Measurements from ENCODE around the gene UCK2. TPM values are rescaled to one million over a fixed set of nuclear protein-coding genes. Genes with fewer than 3 reads are reported as not detected.

The UCK2 gene
- total RNA-seq, 2 donors from 2014 or later: 8.8 to 19.3 TPM

GRCh38 chr1:165853528-165854075, 26.2 kb downstream of the UCK2 start:
- no peaks in the 10 kb centered on the region for H3K36me3 ChIP-seq
- H3K9me3 ChIP-seq: no peaks in the 10 kb centered on the region
- peaks cover 0 to 49% of the 10 kb centered on the region in 2 donors for H3K4me1 ChIP-seq
- H3K27me3 ChIP-seq: no peaks in the 10 kb centered on the region
- DNase-seq (ENCODE audit: low spot score): no peak
- TF ChIP-seq CTCF (IDR thresholded peaks at IDR 0.05): no peak
- H3K4me3 ChIP-seq: no peak overlapping the region
- H3K27ac ChIP-seq: peak overlapping the region in 1 of 2 donors; percentile 12

- no peak for DNase-seq (ENCODE audit: low spot score)
- Histone ChIP-seq H3K27ac (peak overlapping the region in 1 of 2 donors; percentile 12), H3K4me3 (no peak overlapping the region), H3K9me3 (no peaks in the 10 kb centered on the region), H3K36me3 (no peaks in the 10 kb centered on the region), H3K27me3 (no peaks in the 10 kb centered on the region), H3K4me1 (peaks cover 0 to 47% of the 10 kb centered on the region in 2 donors)
- no peak for TF ChIP-seq CTCF (IDR thresholded peaks at IDR 0.05)
Measured at GRCh38 chr1:165854101-165854845, 26.9 kb downstream of the UCK2 start.

- TF ChIP-seq CTCF (IDR thresholded peaks at IDR 0.05): no peak
- Histone ChIP-seq H3K4me1 (peaks cover 0 to 42% of the 10 kb centered on the region in 2 donors), H3K27ac (no peak overlapping the region)
Measured at GRCh38 chr1:165855010-165855838, 27.8 kb downstream of the UCK2 start.

GRCh38 chr1:165856021-165856420, 28.6 kb downstream of the UCK2 start:
- DNase-seq (ENCODE audit: low spot score): no peak
- Histone ChIP-seq H3K4me1 (peaks cover 0 to 42% of the 10 kb centered on the region in 2 donors), H3K27ac (no peak overlapping the region), H3K27me3 (no peaks in the 10 kb centered on the region), H3K9me3 (no peaks in the 10 kb centered on the region), H3K36me3 (no peaks in the 10 kb centered on the region), H3K4me3 (no peak overlapping the region)
- TF ChIP-seq CTCF (IDR thresholded peaks at IDR 0.05): no peak

More at GRCh38 chr1:165855010-165855838, 27.8 kb downstream of the UCK2 start:
- no peaks in the 10 kb centered on the region for H3K27me3 ChIP-seq
- H3K4me3 ChIP-seq: no peak overlapping the region
- H3K36me3 ChIP-seq: no peaks in the 10 kb centered on the region
- no peaks in the 10 kb centered on the region for H3K9me3 ChIP-seq
- DNase-seq (ENCODE audit: low spot score): no peak

- DNase-seq (ENCODE audit: low spot score): no peak
- no peaks in the 10 kb centered on the region for H3K27me3 ChIP-seq
- no peaks in the 10 kb centered on the region for H3K9me3 ChIP-seq
- peaks cover 0 to 42% of the 10 kb centered on the region in 2 donors for H3K4me1 ChIP-seq
- H3K36me3 ChIP-seq: no peaks in the 10 kb centered on the region
- no peak overlapping the region for H3K4me3 ChIP-seq
- TF ChIP-seq CTCF (IDR thresholded peaks at IDR 0.05): no peak
- H3K27ac ChIP-seq: no peak overlapping the region
Measured at GRCh38 chr1:165856606-165857005, 29.2 kb downstream of the UCK2 start.

All from right atrium auricular region (tissue), 2 donors.